Breast epithelium (tissue), 4 donors: ENCODE data around the gene FFAR1. TPM values are rescaled to one million over a fixed set of nuclear protein-coding genes. Genes with fewer than 3 reads are reported as not detected.

Experiments used
- DNase-seq, 2 donors: peaks; one replicate each; pipeline ENCODE4 v3.0.0-alpha.2; 2019; ENCODE audit warnings: low spot score in 2 of 2
- H3K27ac ChIP-seq, 2 donors: fragments of 200-600 bp; sonication (generic) in 1 of 2; one replicate each; pipeline ENCODE4 v1.5.1; 2016 to 2019; ENCODE audit warnings: mild to moderate bottlenecking in 1 of 2
- H3K27me3 ChIP-seq, 2 donors: fragments of 200-600 bp; sonication (generic) in 1 of 2; one replicate each; pipeline versions ENCODE4 v1.5.1 to v1.6.0; 2017 to 2019; ENCODE audit warnings: control low read depth in 1 of 2, mild to moderate bottlenecking in 1 of 2
- H3K36me3 ChIP-seq: fragments of 200-600 bp; one replicate; pipeline ENCODE4 v1.5.1; 2019
- H3K4me1 ChIP-seq, 2 donors: fragments of 200-600 bp; sonication (generic); one replicate each; pipeline ENCODE4 v1.5.1; 2016 to 2019; ENCODE audit warnings: control low read depth in 1 of 2
- H3K4me3 ChIP-seq, 3 donors: fragments of 200-600 bp; sonication (generic); 1 replicate in 2 of 3; 2 replicates in 1 of 3; pipeline ENCODE4 v1.5.1; 2016 to 2019; ENCODE audit warnings: mild to moderate bottlenecking in 3 of 3, moderate library complexity in 2 of 3
- H3K9me3 ChIP-seq, 2 donors: fragments of 200-600 bp; sonication (generic) in 1 of 2; one replicate each; pipeline ENCODE4 v1.5.1; 2016 to 2019; ENCODE audit warnings: control low read depth in 1 of 2
- CTCF ChIP-seq, 3 donors: fragments of 450-650 bp; IDR thresholded peaks; one replicate each; pipeline ENCODE4 v1.5.1; 2016 to 2017; ENCODE audit warnings: antibody characterized with exemption in 3 of 3, mild to moderate bottlenecking in 3 of 3, moderate library complexity in 3 of 3
- POLR2A ChIP-seq: fragments of 450-650 bp; IDR thresholded peaks from one replicate; pipeline ENCODE4 v1.6.1; 2016; ENCODE audit warnings: antibody characterized with exemption, mild to moderate bottlenecking, moderate library complexity
- POLR2AphosphoS5 ChIP-seq, 3 donors: sonication (generic); formaldehyde crosslinking; IDR thresholded peaks; one replicate each; pipeline ENCODE4 v1.6.1; 2017; ENCODE audit warnings: antibody characterized with exemption in 3 of 3
- intact Hi-C: fragments of 100-400 bp; cut with DNase I; formaldehyde crosslinking; loops from one replicate; pipeline ENCODE4 v1.15.1; 2023; ENCODE audit warnings: low total_unique reads
- total RNA-seq, 3 donors: library from RNA; depleted of rRNA; stranded (reverse); fragments of >200 nt; gene quantifications; one replicate each; pipeline ENCODE4 v1.1.0, GENCODE V29; 2016

FFAR1 gene
- total RNA-seq, 3 donors from 2014 or later = not detected

- TF ChIP-seq CTCF (IDR thresholded peaks at IDR 0.05) (no peak), POLR2AphosphoS5 (IDR thresholded peaks at IDR 0.05) (no peak), POLR2A (no peak)
- H3K27me3 ChIP-seq = no peaks in the 10 kb centered on the region
- intact Hi-C loops = no loop called here
- H3K4me3 ChIP-seq = no peak overlapping the region
- no peak for DNase-seq
- no peaks in the 10 kb centered on the region for H3K9me3 ChIP-seq
- no peak overlapping the region for H3K27ac ChIP-seq
- no peaks in the 10 kb centered on the region for H3K36me3 ChIP-seq
- no peaks in the 10 kb centered on the region for H3K4me1 ChIP-seq
Observed at GRCh38 chr19:35336166-35336955, 11.3 kb upstream of the FFAR1 start.

- no peaks in the 10 kb centered on the region for H3K27me3 ChIP-seq
- intact Hi-C loops = no loop called here
- no peaks in the 10 kb centered on the region for H3K4me1 ChIP-seq
- H3K4me3 ChIP-seq = no peak overlapping the region
- TF ChIP-seq CTCF (IDR thresholded peaks at IDR 0.05) = no peak
- TF ChIP-seq POLR2A = no peak
- TF ChIP-seq POLR2AphosphoS5 (IDR thresholded peaks at IDR 0.05) = no peak
- no peak for DNase-seq
- no peak overlapping the region for H3K27ac ChIP-seq
- no peaks in the 10 kb centered on the region for H3K36me3 ChIP-seq
- H3K9me3 ChIP-seq = no peaks in the 10 kb centered on the region
Observed at GRCh38 chr19:35337097-35337983, 10.4 kb upstream of the FFAR1 start.

GRCh38 chr19:35337984-35338296 lies 9.8 kb upstream of the FFAR1 start:
- no peaks in the 10 kb centered on the region for H3K4me1 ChIP-seq
- H3K27ac ChIP-seq = no peak overlapping the region
- no peaks in the 10 kb centered on the region for H3K36me3 ChIP-seq
- H3K9me3 ChIP-seq = no peaks in the 10 kb centered on the region
- H3K4me3 ChIP-seq = no peak overlapping the region
- DNase-seq = no peak
- intact Hi-C loops = no loop called here
- TF ChIP-seq CTCF (IDR thresholded peaks at IDR 0.05) (no peak), POLR2A (no peak), POLR2AphosphoS5 (IDR thresholded peaks at IDR 0.05) (no peak)
- H3K27me3 ChIP-seq = no peaks in the 10 kb centered on the region

- intact Hi-C loops = no loop called here
- Histone ChIP-seq H3K27ac (no peak overlapping the region), H3K27me3 (no peaks in the 10 kb centered on the region), H3K4me3 (no peak overlapping the region), H3K36me3 (no peaks in the 10 kb centered on the region), H3K9me3 (no peaks in the 10 kb centered on the region), H3K4me1 (no peaks in the 10 kb centered on the region)
- DNase-seq = no peak
- TF ChIP-seq POLR2A (no peak), CTCF (IDR thresholded peaks at IDR 0.05) (no peak), POLR2AphosphoS5 (IDR thresholded peaks at IDR 0.05) (no peak)
Observed at GRCh38 chr19:35340431-35340830, 7.3 kb upstream of the FFAR1 start.

- intact Hi-C loops = no loop called here
- H3K36me3 ChIP-seq = no peaks in the 10 kb centered on the region
- H3K4me1 ChIP-seq = no peaks in the 10 kb centered on the region
- no peak overlapping the region for H3K4me3 ChIP-seq
- no peaks in the 10 kb centered on the region for H3K9me3 ChIP-seq
- TF ChIP-seq POLR2A = no peak
- TF ChIP-seq POLR2AphosphoS5 (IDR thresholded peaks at IDR 0.05) = no peak
- no peak for TF ChIP-seq CTCF (IDR thresholded peaks at IDR 0.05)
- no peak overlapping the region for H3K27ac ChIP-seq
- no peak for DNase-seq
- H3K27me3 ChIP-seq = no peaks in the 10 kb centered on the region
Observed at GRCh38 chr19:35341006-35341405, 6.7 kb upstream of the FFAR1 start.
